Epidermal melanocyte (primary cell): Measurements from ENCODE around the gene ECI1.

ENCODE experiments used
- DNase-seq: peaks from one replicate; pipeline ENCODE4 v3.0.0; 2011; ENCODE audit warnings: low spot score; ENCODE audit not compliant: insufficient read length

The ECI1 gene

GRCh38 chr16:2196162-2196980 is 55.0 kb downstream of the ECI1 start, which contains the start of gene CASKIN1:
Gene CASKIN1 (minus strand): TSS chr16:2196605. CDS start chr16:2196432, 173 bp downstream.
- no peak for DNase-seq

- no peak for DNase-seq
Observed at GRCh38 chr16:2195322-2196161, 55.8 kb downstream of the ECI1 start.

- DNase-seq: no peak
Observed at GRCh38 chr16:2194852-2195321, 56.5 kb downstream of the ECI1 start.

DNA sequence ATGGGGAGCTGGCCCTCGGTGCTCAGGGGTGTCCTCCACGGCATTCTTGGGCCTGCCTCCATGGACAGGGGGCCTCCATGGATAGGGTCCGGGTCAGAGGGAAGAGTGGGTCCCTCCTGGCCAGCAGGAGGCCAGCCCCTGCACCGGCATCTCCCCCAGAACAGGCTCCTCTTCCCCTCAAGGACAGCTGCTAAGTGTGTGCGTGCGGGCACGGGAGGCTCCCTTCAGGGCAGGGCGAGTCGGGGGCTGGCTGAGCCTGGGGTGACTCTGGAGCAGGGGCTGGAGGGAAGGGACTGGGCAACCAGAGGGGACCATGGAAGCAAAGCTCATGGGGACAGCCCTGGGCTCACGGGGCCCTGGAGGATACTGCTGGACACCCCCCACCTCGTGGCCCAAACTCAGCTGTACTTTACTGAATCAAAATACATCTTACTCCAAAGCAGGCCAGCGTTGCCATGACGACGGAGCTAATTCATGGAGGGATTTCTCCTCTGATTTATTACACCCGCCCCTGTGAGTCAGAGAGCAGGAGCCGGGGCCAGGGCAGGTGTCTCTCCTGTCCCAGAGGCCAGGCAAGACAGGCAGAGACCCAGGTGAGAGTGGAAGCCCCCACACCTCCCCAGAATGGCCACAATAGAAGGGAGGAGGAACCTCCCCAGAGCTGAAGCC is 57.1 kb downstream of the ECI1 start:
- DNase-seq: no peak

GRCh38 chr16:2191446-2191706 is 60.0 kb downstream of the ECI1 start:
- DNase-seq: no peak

DNA sequence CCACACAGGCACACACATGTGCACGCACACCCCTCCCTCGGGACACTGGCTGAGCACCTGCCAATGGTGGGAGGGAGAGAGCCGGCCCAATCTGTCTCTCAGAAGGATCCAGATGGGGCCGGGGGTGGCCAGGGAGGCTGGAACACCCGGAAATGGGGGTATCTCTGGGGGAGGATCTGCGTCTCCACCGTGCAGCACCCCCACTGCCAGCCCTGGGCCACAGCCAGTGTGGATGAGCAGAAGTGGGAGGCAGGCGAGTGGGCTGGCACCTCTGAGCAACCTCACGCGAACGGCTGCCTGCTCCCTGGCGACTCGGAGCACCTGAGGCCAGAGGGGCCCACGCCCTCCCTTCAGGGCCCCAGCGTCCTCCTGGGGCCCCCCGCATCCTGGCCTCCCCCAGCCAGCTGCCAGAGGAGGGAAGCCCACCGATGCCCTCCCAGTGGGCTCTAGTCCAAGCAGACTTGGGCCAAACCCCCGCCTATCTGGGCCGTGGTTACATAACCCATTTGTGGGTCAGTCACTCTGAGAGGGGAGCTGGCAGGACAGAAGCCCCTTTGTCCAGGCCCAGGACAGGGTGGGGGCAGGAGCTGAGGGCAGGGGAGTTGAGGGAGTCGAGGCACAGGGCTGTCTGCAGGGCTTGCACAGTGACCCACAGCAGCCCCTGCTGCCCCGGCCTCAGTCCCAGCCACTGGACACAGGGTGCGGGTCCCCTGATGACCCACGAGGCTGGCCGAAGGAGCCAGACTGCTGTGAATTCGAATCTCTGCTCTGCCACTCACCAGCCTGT is 60.5 kb downstream of the ECI1 start:
- no peak for DNase-seq

GRCh38 chr16:2190002-2190658 is 61.3 kb downstream of the ECI1 start:
- DNase-seq: no peak
